ENCODE data around the gene SMOC2. TPM values are rescaled to one million over a fixed set of nuclear protein-coding genes. Genes with fewer than 3 reads are reported as not detected.

SMOC2 gene
- total RNA-seq, 1 donor from 2014 or later = 0.53 TPM

- H3K27me3 ChIP-seq (ENCODE audit: control insufficient read depth, insufficient read depth, low read length) = no peaks in the 10 kb centered on the region
- DNase-seq (ENCODE audit: low read depth) (no peak), FAIRE-seq (no peak)
Measured at GRCh38 chr6:168515376-168515775, 74.4 kb downstream of the SMOC2 start.

DNA sequence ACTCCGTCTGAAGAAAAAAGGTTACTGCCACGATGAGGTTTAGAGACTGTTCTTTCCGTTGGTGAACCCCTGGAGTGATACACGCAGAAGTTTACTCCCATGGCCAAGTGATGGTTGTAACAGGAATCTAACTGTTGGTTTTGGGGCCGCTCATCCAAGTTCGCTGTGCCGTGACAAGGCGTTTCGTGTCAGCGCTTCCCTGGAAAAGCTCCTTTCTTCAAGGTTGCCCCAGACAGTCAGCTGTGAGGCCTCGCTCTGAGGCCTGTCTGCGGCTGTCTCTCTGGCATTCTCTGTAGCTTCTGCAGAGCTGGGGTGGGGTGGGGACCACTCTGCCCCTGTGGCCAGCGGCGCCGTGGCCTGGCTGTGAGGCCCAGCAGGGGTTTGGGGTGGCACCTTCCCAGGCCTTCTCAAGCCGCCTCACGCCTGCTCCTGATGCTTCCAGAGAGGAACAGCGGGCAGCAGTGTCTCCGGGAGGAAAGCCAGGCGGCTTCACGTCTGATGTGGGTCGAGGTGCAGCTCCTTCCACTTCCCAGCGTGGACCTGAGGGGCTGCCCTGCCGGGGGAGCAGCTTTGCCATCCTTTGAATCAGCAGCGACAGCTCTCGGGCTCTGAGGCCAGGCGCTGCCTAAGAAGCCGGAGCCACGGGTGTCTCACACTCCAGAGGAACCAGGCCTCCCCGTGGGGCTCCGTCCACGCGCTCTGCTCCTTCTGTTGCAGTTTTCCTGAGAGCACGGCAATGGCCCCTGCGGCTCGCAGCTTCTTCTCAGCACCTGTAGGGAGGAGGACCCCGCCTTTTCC, 76.2 kb downstream of the SMOC2 start:
- H3K27me3 ChIP-seq (ENCODE audit: control insufficient read depth, insufficient read depth, low read length) = no peaks in the 10 kb centered on the region

More at GRCh38 chr6:168515376-168515775, 74.4 kb downstream of the SMOC2 start:
- Histone ChIP-seq H3K36me3 (ENCODE audit: control insufficient read depth, insufficient read depth, low read length) (no peaks in the 10 kb centered on the region), H3K4me3 (ENCODE audit: low read depth, low read length) (no peak overlapping the region)
- no peak for TF ChIP-seq CTCF (IDR thresholded peaks at IDR 0.05; ENCODE audit: insufficient read depth, low read length, severe bottlenecking)

DNA sequence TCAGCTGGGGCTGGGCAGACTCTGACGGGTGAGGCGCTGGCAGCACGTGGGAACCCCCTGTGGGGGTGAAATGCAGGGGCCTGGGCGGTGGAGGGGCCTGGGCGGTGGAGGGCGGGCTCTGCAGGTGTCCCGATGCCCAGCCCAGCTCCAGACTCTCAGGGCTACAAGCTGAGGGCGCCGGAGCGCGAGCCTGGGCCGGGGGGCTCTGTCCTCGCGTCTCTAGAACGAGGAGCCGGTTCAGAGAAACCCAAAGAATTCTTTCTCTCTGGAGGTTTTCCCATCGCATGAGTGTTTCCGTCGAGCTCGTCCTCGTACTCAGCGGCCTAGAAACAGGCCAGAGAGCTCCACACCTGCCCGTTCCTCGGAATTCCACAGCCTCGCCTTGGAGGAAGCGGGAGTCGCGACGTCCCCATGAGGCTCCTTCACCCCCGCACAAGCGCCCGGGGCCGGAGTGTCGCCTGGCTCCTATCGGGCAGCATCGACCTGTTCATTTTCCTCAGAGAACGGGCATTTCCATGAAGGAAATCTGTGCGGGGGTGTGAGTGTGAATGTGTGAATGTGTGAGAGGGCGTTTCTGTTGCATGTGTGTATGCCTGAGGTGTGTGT, 76.9 kb downstream of the SMOC2 start:
- no peak for TF ChIP-seq CTCF (IDR thresholded peaks at IDR 0.05; ENCODE audit: insufficient read depth, low read length, severe bottlenecking)
- Histone ChIP-seq H3K36me3 (ENCODE audit: control insufficient read depth, insufficient read depth, low read length) (no peaks in the 10 kb centered on the region), H3K27me3 (ENCODE audit: control insufficient read depth, insufficient read depth, low read length) (no peaks in the 10 kb centered on the region), H3K4me3 (ENCODE audit: low read depth, low read length) (no peak overlapping the region)
- FAIRE-seq (no peak), DNase-seq (ENCODE audit: low read depth) (no peak)

More for the DNA sequence above, 76.2 kb downstream of the SMOC2 start:
- TF ChIP-seq CTCF (IDR thresholded peaks at IDR 0.05; ENCODE audit: insufficient read depth, low read length, severe bottlenecking) = no peak
- no peak for FAIRE-seq
- Histone ChIP-seq H3K4me3 (ENCODE audit: low read depth, low read length) (no peak overlapping the region), H3K36me3 (ENCODE audit: control insufficient read depth, insufficient read depth, low read length) (no peaks in the 10 kb centered on the region)
- DNase-seq (ENCODE audit: low read depth) = no peak

GRCh38 chr6:168518348-168518745, 77.4 kb downstream of the SMOC2 start:
- peak; percentile 95 for FAIRE-seq
- H3K36me3 ChIP-seq (ENCODE audit: control insufficient read depth, insufficient read depth, low read length) = no peaks in the 10 kb centered on the region
- no peak for DNase-seq (ENCODE audit: low read depth)
- H3K4me3 ChIP-seq (ENCODE audit: low read depth, low read length) = no peak overlapping the region
- H3K27me3 ChIP-seq (ENCODE audit: control insufficient read depth, insufficient read depth, low read length) = no peaks in the 10 kb centered on the region
- TF ChIP-seq CTCF (IDR thresholded peaks at IDR 0.05; ENCODE audit: insufficient read depth, low read length, severe bottlenecking) = no peak

DNA sequence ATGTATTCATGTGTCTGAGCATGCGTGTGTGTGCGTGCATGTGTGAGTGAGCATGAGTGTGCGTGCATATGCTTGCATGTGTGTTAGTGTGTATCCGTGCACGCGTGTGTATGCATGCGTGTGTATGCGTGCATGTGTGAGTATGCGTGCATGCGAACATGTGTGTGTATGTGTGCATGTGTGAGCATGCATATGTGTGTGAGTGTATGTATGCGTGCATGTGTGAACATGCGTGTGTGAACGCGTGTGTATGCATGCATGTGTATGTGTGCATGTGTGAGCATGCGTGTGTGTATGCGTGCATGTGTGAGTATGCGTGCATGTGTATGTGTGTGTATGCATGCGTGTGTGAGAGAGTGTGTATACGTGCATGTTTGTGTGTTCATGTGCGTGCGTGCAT, 77.9 kb downstream of the SMOC2 start:
- no peak for DNase-seq (ENCODE audit: low read depth)
- H3K27me3 ChIP-seq (ENCODE audit: control insufficient read depth, insufficient read depth, low read length) = no peaks in the 10 kb centered on the region
- no peak overlapping the region for H3K4me3 ChIP-seq (ENCODE audit: low read depth, low read length)
- TF ChIP-seq CTCF (IDR thresholded peaks at IDR 0.05; ENCODE audit: insufficient read depth, low read length, severe bottlenecking) = no peak
- H3K36me3 ChIP-seq (ENCODE audit: control insufficient read depth, insufficient read depth, low read length) = no peaks in the 10 kb centered on the region
- no peak for FAIRE-seq
